Measurements from ENCODE around the gene TNIK.

Gene TNIK

DNA sequence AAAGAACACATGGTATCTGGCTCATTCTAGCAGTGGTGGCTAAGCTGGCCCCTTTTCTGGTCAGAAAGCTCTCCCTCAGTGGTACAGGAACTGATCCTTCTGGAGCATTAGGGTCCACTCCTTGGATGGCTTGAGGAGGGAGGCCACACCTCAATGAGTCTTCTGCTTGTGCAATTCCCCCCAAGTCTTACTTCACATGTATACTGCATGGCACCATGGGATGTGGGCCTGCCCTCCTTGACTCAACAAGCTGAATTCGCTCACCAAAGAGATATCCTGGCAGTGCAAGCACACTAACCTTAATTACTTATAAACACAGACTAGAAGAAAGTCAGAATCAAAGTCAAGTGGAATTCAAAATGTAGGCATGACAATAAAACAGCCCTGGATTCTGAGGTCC is 299.9 kb downstream of the TNIK start:
- H3K27ac Mint-ChIP-seq: no peak overlapping the region
- DNase-seq (ENCODE audit: low spot score): no peak
- peaks cover 19% of the 10 kb centered on the region for H3K9me3 Mint-ChIP-seq
- no peaks in the 10 kb centered on the region for H3K27me3 Mint-ChIP-seq (ENCODE audit: low read depth)
- H3K4me1 Mint-ChIP-seq (ENCODE audit: low read depth): peaks cover 8% of the 10 kb centered on the region
- no peak overlapping the region for H3K4me3 Mint-ChIP-seq
- peaks cover 73% of the 10 kb centered on the region for H3K36me3 Mint-ChIP-seq (ENCODE audit: low read depth)

DNA sequence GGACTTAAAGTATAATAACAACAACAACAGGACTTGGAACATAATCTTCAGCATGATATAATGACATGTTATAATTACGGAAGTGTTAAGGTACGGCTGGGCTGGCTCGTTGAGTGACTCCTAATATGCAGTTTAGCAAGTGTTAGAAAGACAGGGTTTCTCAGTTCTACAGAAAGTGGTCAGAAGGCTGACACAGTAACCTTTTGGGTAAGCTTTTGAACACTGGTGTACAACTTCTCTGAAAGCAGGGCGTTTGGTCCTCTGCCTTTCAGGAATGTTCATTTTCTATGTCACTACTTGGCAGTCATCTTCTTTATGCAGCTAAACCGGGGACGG is 300.4 kb downstream of the TNIK start:
- Mint-ChIP-seq H3K9me3 (peaks cover 19% of the 10 kb centered on the region), H3K4me3 (no peak overlapping the region), H3K4me1 (ENCODE audit: low read depth) (peaks cover 8% of the 10 kb centered on the region), H3K27me3 (ENCODE audit: low read depth) (no peaks in the 10 kb centered on the region), H3K36me3 (ENCODE audit: low read depth) (peaks cover 76% of the 10 kb centered on the region), H3K27ac (no peak overlapping the region)
- no peak for DNase-seq (ENCODE audit: low spot score)

DNA sequence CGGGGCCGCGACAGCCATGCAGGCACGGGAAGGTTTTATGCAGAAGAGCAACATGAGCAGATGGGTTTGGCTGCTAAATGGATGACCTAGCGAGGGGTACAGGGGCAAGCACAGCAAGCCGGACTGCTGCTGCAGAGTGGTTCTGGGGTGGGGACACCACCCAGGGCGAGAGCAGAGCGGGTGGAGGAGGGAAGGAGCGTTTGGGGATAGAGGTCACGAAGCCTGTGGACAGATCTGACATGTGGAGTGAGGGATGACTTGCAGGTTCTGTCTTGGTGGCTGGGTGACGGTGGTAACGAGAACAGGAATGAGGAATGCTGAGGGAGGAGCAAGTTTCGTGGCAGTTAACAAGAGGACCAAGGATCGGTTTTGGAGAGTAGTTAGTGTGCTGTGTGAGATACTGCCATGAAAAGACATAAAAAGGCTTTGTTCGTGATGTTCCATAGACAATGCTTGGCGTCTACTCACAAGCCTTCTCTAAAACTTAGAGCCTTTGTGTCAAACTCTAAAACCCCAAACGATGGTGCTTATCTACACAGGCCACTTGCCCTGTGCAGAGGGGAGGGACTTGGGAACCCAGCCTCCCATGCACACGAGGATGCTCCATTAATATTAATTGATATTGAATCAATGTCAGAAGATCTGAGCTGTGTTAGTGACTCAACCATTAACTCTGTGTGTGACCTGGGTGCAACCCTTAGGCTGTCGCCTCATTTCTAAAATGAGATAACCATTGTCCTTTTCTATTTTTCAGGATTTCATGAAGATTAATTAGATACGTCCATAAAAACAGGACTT is 301.0 kb downstream of the TNIK start:
- Mint-ChIP-seq H3K36me3 (ENCODE audit: low read depth) (peaks cover 73% of the 10 kb centered on the region), H3K4me3 (no peak overlapping the region), H3K27ac (no peak overlapping the region), H3K4me1 (ENCODE audit: low read depth) (peaks cover 8% of the 10 kb centered on the region), H3K9me3 (peaks cover 19% of the 10 kb centered on the region), H3K27me3 (ENCODE audit: low read depth) (no peaks in the 10 kb centered on the region)
- DNase-seq (ENCODE audit: low spot score): no peak

DNA sequence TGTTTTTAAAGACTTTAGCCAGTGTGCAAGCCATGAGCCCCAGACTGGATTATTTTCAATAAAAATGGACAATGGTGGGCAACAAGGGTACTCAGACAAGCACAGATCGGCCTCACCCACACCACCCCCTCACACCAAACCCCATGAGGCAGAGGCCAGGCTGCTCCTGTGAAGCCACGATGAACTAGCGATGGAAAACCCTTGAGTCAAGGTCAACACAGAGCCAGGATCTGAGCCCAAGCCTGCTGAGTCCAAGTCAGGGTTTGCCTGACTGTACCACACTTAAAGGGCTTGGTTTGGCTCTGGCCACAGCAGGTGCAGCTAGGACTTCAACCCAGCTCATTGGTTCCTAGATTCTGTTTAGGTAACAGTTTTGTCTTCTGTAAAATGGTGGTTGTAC is 302.2 kb downstream of the TNIK start:
- H3K36me3 Mint-ChIP-seq (ENCODE audit: low read depth): peaks cover 70% of the 10 kb centered on the region
- no peak for DNase-seq (ENCODE audit: low spot score)
- no peak overlapping the region for H3K4me3 Mint-ChIP-seq
- peaks cover 8% of the 10 kb centered on the region for H3K9me3 Mint-ChIP-seq
- no peaks in the 10 kb centered on the region for H3K27me3 Mint-ChIP-seq (ENCODE audit: low read depth)
- H3K27ac Mint-ChIP-seq: no peak overlapping the region
- H3K4me1 Mint-ChIP-seq (ENCODE audit: low read depth): peaks cover 8% of the 10 kb centered on the region

DNA sequence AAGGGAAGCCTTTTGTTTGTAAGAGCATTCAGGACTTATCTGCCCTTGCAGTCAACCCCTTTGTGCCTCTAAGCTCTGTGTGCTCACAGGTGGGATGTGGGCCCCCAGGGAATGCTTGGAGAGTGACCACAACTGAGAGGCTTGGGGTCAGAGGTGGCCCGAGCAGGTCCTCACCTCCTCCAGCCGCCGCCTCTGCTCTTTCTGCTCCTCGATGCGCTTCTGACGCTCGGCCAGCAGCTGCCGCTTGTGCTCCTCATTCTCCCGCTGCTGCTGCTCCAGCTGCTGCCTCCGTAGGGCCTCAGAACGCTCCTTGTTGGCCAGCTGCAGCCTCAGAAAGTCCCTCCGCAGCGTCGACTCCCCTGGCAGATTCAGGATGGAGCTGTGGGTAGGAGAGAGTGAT is 302.9 kb downstream of the TNIK start:
- Mint-ChIP-seq H3K9me3 (peaks cover 1% of the 10 kb centered on the region), H3K27ac (no peak overlapping the region), H3K4me3 (no peak overlapping the region), H3K36me3 (ENCODE audit: low read depth) (peaks cover 64% of the 10 kb centered on the region), H3K27me3 (ENCODE audit: low read depth) (no peaks in the 10 kb centered on the region), H3K4me1 (ENCODE audit: low read depth) (peaks cover 8% of the 10 kb centered on the region)
- DNase-seq (ENCODE audit: low spot score): no peak

DNA sequence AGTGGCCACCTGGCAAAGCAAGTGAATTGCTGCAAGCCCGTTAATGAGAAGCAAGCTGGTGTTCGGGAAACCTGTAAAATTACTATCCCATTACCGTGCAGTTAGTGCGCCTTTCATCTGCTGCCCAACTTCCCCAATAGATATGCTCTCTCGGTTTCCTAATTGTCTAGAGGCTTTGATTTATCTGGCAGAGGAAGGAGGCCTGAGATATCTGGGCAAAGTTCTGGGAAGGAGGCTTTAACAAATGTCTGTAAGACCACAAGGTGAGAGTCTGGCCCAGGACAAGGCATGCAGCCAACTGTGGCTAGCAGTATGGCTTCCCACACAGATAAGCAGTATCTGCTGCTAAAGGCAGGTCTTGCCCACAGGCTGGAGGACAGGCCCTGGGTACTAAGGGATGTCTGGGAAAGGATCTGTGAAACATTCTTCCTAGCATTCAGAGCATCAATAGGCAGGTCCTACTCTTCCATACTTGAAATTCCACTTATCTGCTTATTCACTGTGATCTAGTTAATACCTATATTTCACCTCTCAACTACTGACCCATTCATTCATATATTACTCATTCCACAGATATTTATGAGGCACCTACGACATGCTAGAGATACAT is 303.7 kb downstream of the TNIK start:
- Mint-ChIP-seq H3K4me1 (ENCODE audit: low read depth) (peaks cover 8% of the 10 kb centered on the region), H3K27me3 (ENCODE audit: low read depth) (no peaks in the 10 kb centered on the region), H3K4me3 (no peak overlapping the region), H3K9me3 (no peaks in the 10 kb centered on the region), H3K27ac (no peak overlapping the region), H3K36me3 (ENCODE audit: low read depth) (peaks cover 64% of the 10 kb centered on the region)
- DNase-seq (ENCODE audit: low spot score): no peak

DNA sequence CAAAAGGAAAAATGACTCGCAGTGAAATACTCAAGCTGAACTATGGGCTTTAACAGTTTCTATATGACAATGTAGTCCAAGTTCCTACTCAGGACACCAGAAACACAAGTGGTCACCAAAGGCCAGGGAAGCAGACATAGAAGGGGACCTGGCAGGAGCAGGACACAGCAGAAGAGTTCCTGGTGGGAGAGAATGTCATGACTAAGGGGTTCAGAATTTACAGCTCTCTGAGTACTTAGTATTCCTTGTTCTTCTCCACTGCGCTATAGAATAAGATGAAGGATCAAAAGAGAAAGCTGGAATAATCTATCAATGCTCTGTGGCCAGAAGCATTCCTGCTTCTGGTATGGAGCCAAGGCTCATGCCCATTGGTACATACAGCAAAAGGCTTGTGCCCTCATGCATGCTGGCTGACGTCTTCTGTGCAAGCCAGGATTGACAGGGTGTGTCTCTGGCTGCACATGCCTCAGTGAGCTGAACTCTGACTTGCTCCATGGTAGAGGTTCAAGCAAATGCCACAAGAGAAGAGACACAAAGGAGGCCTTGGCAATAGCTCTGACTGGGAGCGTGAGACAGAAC is 305.0 kb downstream of the TNIK start:
- Mint-ChIP-seq H3K36me3 (ENCODE audit: low read depth) (peaks cover 58% of the 10 kb centered on the region), H3K4me1 (ENCODE audit: low read depth) (peaks cover 8% of the 10 kb centered on the region), H3K9me3 (no peaks in the 10 kb centered on the region), H3K27me3 (ENCODE audit: low read depth) (no peaks in the 10 kb centered on the region), H3K27ac (no peak overlapping the region), H3K4me3 (no peak overlapping the region)
- DNase-seq (ENCODE audit: low spot score): no peak

DNA sequence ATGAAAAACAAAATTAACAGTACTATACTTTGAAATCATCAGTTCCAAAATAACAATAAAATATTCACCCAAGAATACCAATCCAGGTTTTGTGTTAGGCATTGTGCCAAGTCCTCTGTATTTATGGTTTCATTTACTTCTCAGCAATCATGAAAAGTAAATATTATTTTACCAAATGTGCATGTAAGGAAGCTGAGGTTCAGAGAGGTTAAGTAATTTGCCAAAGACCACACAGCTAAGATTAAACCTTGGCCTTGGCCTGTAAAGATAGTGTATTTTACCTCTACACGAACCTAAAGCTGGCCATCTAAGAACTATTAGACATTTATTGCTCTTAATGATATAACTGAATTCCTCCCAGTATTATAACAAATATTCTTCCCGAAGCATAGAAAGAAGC is 309.3 kb downstream of the TNIK start:
- H3K36me3 Mint-ChIP-seq (ENCODE audit: low read depth): peaks cover 40% of the 10 kb centered on the region
- no peaks in the 10 kb centered on the region for H3K27me3 Mint-ChIP-seq (ENCODE audit: low read depth)
- H3K27ac Mint-ChIP-seq: no peak overlapping the region
- no peak for DNase-seq (ENCODE audit: low spot score)
- H3K4me1 Mint-ChIP-seq (ENCODE audit: low read depth): peaks cover 3% of the 10 kb centered on the region
- no peak overlapping the region for H3K4me3 Mint-ChIP-seq
- no peaks in the 10 kb centered on the region for H3K9me3 Mint-ChIP-seq

DNA sequence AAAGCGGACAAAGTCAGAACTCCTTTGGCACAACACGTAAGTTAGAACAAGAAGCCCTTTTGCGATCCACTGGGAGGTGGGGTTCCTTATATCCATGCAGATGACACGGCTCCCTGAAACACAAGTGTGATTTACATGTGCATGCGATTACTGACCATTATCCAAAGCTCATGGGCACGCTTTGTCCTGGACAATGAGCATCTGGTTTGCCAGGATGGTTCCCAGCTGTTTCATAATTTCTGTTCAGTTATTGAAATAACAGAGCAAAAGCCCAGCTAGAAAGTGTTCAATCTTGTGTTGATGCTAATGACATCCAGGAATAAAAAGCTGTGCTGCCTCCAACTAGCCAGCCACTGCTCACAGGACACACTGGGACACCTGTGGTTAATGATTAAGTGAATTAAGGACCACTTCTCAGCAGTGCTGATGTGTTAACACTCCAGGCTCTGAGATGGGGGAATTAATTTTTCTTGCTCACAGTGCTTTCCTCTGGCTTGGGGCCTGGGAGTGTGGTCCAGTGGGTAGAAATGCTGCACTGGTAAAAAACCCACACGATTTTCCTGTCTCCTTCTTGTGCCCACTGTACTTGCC is 310.6 kb downstream of the TNIK start:
- no peak for DNase-seq (ENCODE audit: low spot score)
- Mint-ChIP-seq H3K4me3 (no peak overlapping the region), H3K9me3 (no peaks in the 10 kb centered on the region), H3K27ac (no peak overlapping the region), H3K4me1 (ENCODE audit: low read depth) (no peaks in the 10 kb centered on the region), H3K36me3 (ENCODE audit: low read depth) (peaks cover 33% of the 10 kb centered on the region), H3K27me3 (ENCODE audit: low read depth) (no peaks in the 10 kb centered on the region)

DNA sequence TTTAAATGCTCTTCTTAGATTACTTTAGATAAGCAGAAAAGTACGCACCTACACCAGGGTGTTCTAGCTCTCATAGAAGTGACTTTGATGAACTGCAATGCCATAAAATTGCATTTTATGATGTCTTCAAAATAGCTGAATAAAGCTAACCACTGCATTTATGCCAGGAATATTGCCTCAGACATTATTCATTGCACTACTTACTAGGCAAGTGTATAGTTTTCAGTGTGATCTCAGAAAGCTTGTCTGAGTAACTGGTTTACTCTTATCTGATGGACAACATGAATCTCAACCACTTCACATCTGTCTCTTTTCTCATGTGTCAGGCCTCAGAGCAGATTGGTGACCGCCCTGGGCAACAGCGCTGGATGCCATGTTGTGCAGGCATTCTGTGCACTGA is 314.4 kb downstream of the TNIK start:
- DNase-seq (ENCODE audit: low spot score): no peak
- Mint-ChIP-seq H3K9me3 (no peaks in the 10 kb centered on the region), H3K36me3 (ENCODE audit: low read depth) (peaks cover 39% of the 10 kb centered on the region), H3K27ac (no peak overlapping the region), H3K4me1 (ENCODE audit: low read depth) (no peaks in the 10 kb centered on the region), H3K27me3 (ENCODE audit: low read depth) (no peaks in the 10 kb centered on the region), H3K4me3 (no peak overlapping the region)

DNA sequence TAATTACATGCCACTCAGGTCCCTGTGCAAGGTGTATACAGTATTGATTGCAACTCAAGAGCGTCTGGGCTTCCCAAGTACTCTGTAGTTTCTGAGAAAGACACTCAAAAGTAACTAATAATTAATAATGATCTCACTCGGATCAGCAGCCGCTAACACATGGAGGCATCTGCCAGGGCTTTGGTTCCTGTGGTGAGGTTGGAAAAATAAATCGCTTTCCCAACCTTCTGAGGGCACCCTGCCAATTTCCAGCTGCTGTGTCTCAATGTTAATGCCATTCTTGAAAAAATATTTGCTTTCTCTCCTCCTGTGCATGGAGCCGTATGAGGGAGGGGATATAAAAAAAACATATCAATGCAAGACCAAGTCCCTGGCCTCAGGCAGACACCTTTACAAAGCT is 317.2 kb downstream of the TNIK start:
- Mint-ChIP-seq H3K27ac (no peak overlapping the region), H3K4me3 (no peak overlapping the region), H3K27me3 (ENCODE audit: low read depth) (no peaks in the 10 kb centered on the region), H3K9me3 (no peaks in the 10 kb centered on the region), H3K36me3 (ENCODE audit: low read depth) (peaks cover 43% of the 10 kb centered on the region), H3K4me1 (ENCODE audit: low read depth) (no peaks in the 10 kb centered on the region)
- no peak for DNase-seq (ENCODE audit: low spot score)

DNA sequence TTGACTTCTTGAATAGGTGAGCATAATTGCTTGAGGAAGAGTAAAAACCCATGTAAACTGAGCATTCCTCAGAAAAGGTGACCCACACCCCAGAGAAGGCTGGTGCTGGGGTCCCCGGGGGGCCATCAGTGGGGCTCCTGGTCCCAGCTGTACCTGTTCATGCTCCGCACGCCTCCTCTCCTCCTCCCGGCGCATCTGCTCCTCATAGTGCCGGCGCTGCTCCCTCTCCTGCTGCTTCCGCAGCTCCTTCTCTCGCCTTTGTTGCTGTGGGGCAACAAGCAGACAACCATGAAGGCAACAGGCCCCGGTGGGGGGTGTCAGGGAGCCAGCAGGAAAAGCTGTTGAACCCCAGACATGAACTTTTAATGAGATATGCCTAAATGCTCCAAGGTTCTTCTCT is 320.0 kb downstream of the TNIK start:
- Mint-ChIP-seq H3K27ac (no peak overlapping the region), H3K36me3 (ENCODE audit: low read depth) (peaks cover 55% of the 10 kb centered on the region), H3K4me3 (no peak overlapping the region), H3K9me3 (no peaks in the 10 kb centered on the region), H3K27me3 (ENCODE audit: low read depth) (no peaks in the 10 kb centered on the region), H3K4me1 (ENCODE audit: low read depth) (no peaks in the 10 kb centered on the region)
- DNase-seq (ENCODE audit: low spot score): no peak

DNA sequence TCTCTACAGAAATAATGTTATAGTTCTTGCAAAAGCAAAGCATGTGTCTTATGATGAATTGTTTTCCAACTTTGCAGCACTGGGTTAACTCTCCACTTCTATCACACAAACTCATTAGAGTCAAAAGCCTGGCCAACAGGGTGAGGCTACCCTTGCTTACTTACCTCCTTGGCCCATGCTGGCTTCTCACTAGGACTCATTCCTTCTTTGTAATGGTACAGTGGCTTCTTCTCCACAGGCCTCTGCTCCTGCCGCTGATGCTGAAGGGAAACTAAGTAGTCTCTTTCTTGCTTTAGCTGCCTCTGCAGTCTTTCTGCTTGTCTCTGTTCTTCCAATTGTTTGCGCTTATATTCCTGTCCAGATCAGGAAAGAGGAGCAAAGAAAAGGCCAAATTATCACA is 322.2 kb downstream of the TNIK start:
- Mint-ChIP-seq H3K36me3 (ENCODE audit: low read depth) (peaks cover 56% of the 10 kb centered on the region), H3K4me3 (no peak overlapping the region), H3K27me3 (ENCODE audit: low read depth) (no peaks in the 10 kb centered on the region), H3K4me1 (ENCODE audit: low read depth) (peaks cover 6% of the 10 kb centered on the region), H3K9me3 (no peaks in the 10 kb centered on the region), H3K27ac (no peak overlapping the region)
- no peak for DNase-seq (ENCODE audit: low spot score)

DNA sequence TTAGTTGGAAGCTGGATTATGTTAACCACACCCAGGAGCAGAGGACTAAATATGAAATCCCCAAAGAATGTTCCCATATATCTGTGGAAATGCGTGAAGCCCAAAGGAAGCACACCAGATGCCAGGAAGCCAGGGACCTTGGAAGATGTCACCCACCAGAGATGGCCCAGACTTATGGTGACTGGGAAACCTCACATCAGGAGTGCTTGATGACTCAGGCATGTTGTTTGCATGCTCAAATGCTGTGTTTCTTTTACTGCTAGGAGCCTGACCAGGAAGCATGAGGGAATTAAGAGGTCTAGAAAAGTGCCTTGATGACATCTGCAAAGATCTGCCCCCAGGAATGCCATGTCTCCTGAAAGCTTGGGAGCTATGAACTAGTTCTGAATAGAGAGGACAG is 324.7 kb downstream of the TNIK start:
- no peaks in the 10 kb centered on the region for H3K9me3 Mint-ChIP-seq
- H3K4me1 Mint-ChIP-seq (ENCODE audit: low read depth): peaks cover 6% of the 10 kb centered on the region
- no peak overlapping the region for H3K27ac Mint-ChIP-seq
- peaks cover 44% of the 10 kb centered on the region for H3K36me3 Mint-ChIP-seq (ENCODE audit: low read depth)
- no peaks in the 10 kb centered on the region for H3K27me3 Mint-ChIP-seq (ENCODE audit: low read depth)
- DNase-seq (ENCODE audit: low spot score): no peak
- H3K4me3 Mint-ChIP-seq: no peak overlapping the region
